ENCODE data around the gene CBLN2.

CBLN2 gene

GRCh38 chr18:72544092-72544886 lies at the start of gene CBLN2:
TSS of gene CBLN2 (minus strand) at chr18:72544342. CDS start at chr18:72542160, 2,182 bp downstream.
- peaks cover 18% of the 10 kb centered on the region for H3K4me1 Mint-ChIP-seq
- peak within 1 kb of the TSS; percentile 65 for H3K4me3 Mint-ChIP-seq
- H3K27me3 Mint-ChIP-seq = peaks cover 47% of the 10 kb centered on the region
- H3K36me3 Mint-ChIP-seq = no peaks in the 10 kb centered on the region
- H3K9me3 Mint-ChIP-seq = no peaks in the 10 kb centered on the region
- H3K27ac Mint-ChIP-seq = no peak within 1 kb of the TSS
- peak; percentile 79 for ATAC-seq

GRCh38 chr18:72588360-72588759 lies 44.2 kb upstream of the CBLN2 start:
- Mint-ChIP-seq H3K4me3 (no peak overlapping the region), H3K9me3 (peaks cover under 1% of the 10 kb centered on the region), H3K27me3 (no peaks in the 10 kb centered on the region), H3K4me1 (no peaks in the 10 kb centered on the region), H3K27ac (no peak overlapping the region), H3K36me3 (no peaks in the 10 kb centered on the region)
- no peak for ATAC-seq

- H3K4me1 Mint-ChIP-seq = no peaks in the 10 kb centered on the region
- no peak overlapping the region for H3K27ac Mint-ChIP-seq
- no peak for ATAC-seq
- no peak overlapping the region for H3K4me3 Mint-ChIP-seq
- H3K9me3 Mint-ChIP-seq = no peaks in the 10 kb centered on the region
- H3K36me3 Mint-ChIP-seq = no peaks in the 10 kb centered on the region
- no peaks in the 10 kb centered on the region for H3K27me3 Mint-ChIP-seq
These were observed 40.6 kb upstream of the CBLN2 start for GRCh38 chr18:72584787-72585186.

- Mint-ChIP-seq H3K36me3 (no peaks in the 10 kb centered on the region), H3K27me3 (no peaks in the 10 kb centered on the region), H3K4me1 (no peaks in the 10 kb centered on the region), H3K27ac (no peak overlapping the region), H3K4me3 (no peak overlapping the region), H3K9me3 (no peaks in the 10 kb centered on the region)
- ATAC-seq = no peak
These were observed 37.8 kb upstream of the CBLN2 start for GRCh38 chr18:72581976-72582375.

DNA sequence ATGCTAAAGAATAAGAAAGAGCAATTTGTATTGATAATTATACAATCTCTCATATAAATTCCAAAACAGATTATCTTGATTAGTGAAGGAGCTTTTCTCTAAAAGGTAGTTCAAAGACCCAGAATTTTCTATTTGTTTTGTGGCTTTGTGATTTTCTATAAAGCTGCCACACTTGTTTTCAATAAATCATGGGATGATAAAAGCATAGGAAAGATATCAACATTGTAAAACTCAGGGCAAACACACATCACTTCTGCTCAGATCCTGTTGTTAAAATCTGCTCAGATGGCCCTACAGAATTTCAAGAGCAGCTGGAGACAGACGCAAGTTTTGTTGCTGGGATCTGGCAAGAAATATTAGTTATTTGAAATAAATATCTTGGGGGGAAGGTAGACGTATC lies 28.8 kb upstream of the CBLN2 start:
- no peaks in the 10 kb centered on the region for H3K36me3 Mint-ChIP-seq
- no peaks in the 10 kb centered on the region for H3K9me3 Mint-ChIP-seq
- H3K4me3 Mint-ChIP-seq = no peak overlapping the region
- no peaks in the 10 kb centered on the region for H3K4me1 Mint-ChIP-seq
- H3K27ac Mint-ChIP-seq = no peak overlapping the region
- no peak for ATAC-seq
- no peaks in the 10 kb centered on the region for H3K27me3 Mint-ChIP-seq

DNA sequence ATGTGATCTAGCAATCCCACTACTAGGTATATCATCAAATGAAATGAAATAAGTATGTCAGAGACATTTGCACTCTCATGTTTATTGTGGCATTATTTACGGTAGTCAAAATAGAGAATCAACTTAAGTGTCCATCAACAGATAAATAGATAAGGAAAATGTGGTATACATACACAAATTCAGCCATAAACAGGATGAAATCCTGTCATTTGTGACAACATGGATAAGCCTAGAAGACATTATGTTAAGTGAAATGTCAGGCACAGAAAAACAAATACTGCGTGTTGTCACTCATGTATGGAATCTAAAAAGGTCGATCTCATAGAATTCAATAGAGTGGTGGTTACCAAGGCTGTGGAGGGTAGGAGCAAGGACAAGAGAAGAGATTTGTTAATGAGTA lies 22.1 kb upstream of the CBLN2 start:
- H3K36me3 Mint-ChIP-seq = no peaks in the 10 kb centered on the region
- H3K4me1 Mint-ChIP-seq = no peaks in the 10 kb centered on the region
- H3K4me3 Mint-ChIP-seq = no peak overlapping the region
- peaks cover 15% of the 10 kb centered on the region for H3K9me3 Mint-ChIP-seq
- ATAC-seq = no peak
- H3K27me3 Mint-ChIP-seq = no peaks in the 10 kb centered on the region
- H3K27ac Mint-ChIP-seq = no peak overlapping the region

DNA sequence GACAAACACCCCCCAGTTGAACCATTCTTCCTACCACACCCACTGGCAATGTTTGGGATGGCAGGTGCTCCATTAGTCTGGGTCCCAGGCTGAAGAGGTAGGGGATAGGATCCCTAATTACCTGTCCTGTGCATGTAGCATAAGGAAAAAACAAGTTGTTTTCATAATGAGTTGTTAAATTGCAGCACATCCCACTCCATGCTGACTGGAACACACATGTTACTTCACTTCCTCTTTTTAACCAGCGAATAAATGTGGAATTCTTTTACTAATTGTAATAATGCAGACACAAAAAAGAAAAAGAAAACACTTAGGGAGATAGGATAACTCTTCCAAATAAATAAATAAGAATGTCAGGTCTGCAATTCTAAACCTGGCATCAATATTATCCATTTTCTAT lies 11.8 kb upstream of the CBLN2 start:
- ATAC-seq = no peak
- H3K27ac Mint-ChIP-seq = no peak overlapping the region
- no peaks in the 10 kb centered on the region for H3K27me3 Mint-ChIP-seq
- no peaks in the 10 kb centered on the region for H3K9me3 Mint-ChIP-seq
- no peaks in the 10 kb centered on the region for H3K4me1 Mint-ChIP-seq
- no peak overlapping the region for H3K4me3 Mint-ChIP-seq
- no peaks in the 10 kb centered on the region for H3K36me3 Mint-ChIP-seq

GRCh38 chr18:72555101-72555500 lies 11.0 kb upstream of the CBLN2 start:
- H3K27ac Mint-ChIP-seq = no peak overlapping the region
- no peak for ATAC-seq

GRCh38 chr18:72543357-72544055 lies 636 bp downstream of the CBLN2 start:
- H3K4me3 Mint-ChIP-seq = peak overlapping the region; percentile 65
- peaks cover 47% of the 10 kb centered on the region for H3K27me3 Mint-ChIP-seq
- no peak overlapping the region for H3K27ac Mint-ChIP-seq
- no peaks in the 10 kb centered on the region for H3K36me3 Mint-ChIP-seq
- peak; percentile 7 for ATAC-seq
- no peaks in the 10 kb centered on the region for H3K9me3 Mint-ChIP-seq
- H3K4me1 Mint-ChIP-seq = peaks cover 18% of the 10 kb centered on the region

More at GRCh38 chr18:72555101-72555500, 11.0 kb upstream of the CBLN2 start:
- H3K4me1 Mint-ChIP-seq = no peaks in the 10 kb centered on the region
- no peaks in the 10 kb centered on the region for H3K9me3 Mint-ChIP-seq
- H3K4me3 Mint-ChIP-seq = no peak overlapping the region
- no peaks in the 10 kb centered on the region for H3K36me3 Mint-ChIP-seq
- H3K27me3 Mint-ChIP-seq = no peaks in the 10 kb centered on the region

- H3K4me3 Mint-ChIP-seq = peak overlapping the region; percentile 65
- peaks cover 18% of the 10 kb centered on the region for H3K4me1 Mint-ChIP-seq
- H3K9me3 Mint-ChIP-seq = no peaks in the 10 kb centered on the region
- no peaks in the 10 kb centered on the region for H3K36me3 Mint-ChIP-seq
- ATAC-seq = no peak
- no peak overlapping the region for H3K27ac Mint-ChIP-seq
- peaks cover 47% of the 10 kb centered on the region for H3K27me3 Mint-ChIP-seq
These were observed 1.2 kb downstream of the CBLN2 start for GRCh38 chr18:72542984-72543356.

GRCh38 chr18:72542342-72542741 lies 1.8 kb downstream of the CBLN2 start:
- H3K27me3 Mint-ChIP-seq = peaks cover 47% of the 10 kb centered on the region

GRCh38 chr18:72541871-72542332 lies 2.2 kb downstream of the CBLN2 start:
- ATAC-seq = no peak
- Mint-ChIP-seq H3K36me3 (no peaks in the 10 kb centered on the region), H3K9me3 (no peaks in the 10 kb centered on the region), H3K4me1 (peaks cover 18% of the 10 kb centered on the region), H3K27ac (no peak overlapping the region), H3K27me3 (peaks cover 47% of the 10 kb centered on the region), H3K4me3 (no peak overlapping the region)

More at GRCh38 chr18:72542342-72542741, 1.8 kb downstream of the CBLN2 start:
- no peaks in the 10 kb centered on the region for H3K36me3 Mint-ChIP-seq
- no peak for ATAC-seq
- H3K9me3 Mint-ChIP-seq = no peaks in the 10 kb centered on the region
- no peak overlapping the region for H3K27ac Mint-ChIP-seq
- H3K4me1 Mint-ChIP-seq = peaks cover 18% of the 10 kb centered on the region
- H3K4me3 Mint-ChIP-seq = peak overlapping the region; percentile 65

DNA sequence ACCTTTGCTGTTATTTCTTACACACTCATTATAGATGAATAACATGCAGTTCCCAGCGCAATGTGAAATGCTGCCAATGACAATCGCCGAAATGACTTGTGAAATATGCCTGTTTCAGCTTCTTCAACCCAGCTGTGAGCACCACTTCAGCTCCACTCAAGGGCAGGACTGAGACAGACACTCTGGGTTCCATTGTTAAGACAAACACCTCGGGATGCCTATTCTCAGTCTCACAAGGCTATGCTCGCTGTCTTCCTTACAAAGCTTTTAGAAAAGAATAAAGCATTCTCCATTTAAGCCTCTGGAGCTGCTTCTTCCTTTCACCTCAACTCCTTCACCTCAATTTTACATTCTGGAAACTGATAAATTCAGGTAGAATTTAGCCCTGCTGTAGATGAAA lies 4.2 kb downstream of the CBLN2 start:
- no peak for ATAC-seq
- peaks cover 37% of the 10 kb centered on the region for H3K27me3 Mint-ChIP-seq
- no peak overlapping the region for H3K27ac Mint-ChIP-seq
- peaks cover 18% of the 10 kb centered on the region for H3K4me1 Mint-ChIP-seq
- no peak overlapping the region for H3K4me3 Mint-ChIP-seq
- H3K36me3 Mint-ChIP-seq = no peaks in the 10 kb centered on the region
- no peaks in the 10 kb centered on the region for H3K9me3 Mint-ChIP-seq

DNA sequence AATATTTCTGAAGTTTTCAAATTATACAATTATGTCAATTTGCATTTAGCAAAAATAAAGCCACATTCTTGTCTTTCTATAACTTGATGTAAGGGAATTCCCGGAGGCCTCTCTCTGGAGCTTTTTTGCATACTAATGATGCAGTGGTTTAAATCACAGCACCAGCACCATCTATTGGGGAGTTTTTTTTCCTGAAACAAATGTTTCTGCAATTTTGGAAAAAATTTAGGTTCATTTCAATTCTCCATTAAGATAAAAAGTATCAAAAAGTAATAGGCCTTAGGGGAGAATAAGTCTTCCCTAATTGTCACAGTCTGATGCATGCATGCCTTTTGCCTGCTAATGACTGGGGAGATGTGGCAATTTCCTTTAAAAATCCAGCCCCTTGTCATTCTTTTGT lies 13.5 kb downstream of the CBLN2 start:
- ATAC-seq = no peak
- H3K4me3 Mint-ChIP-seq = no peak overlapping the region
- no peak overlapping the region for H3K27ac Mint-ChIP-seq
- H3K36me3 Mint-ChIP-seq = no peaks in the 10 kb centered on the region
- no peaks in the 10 kb centered on the region for H3K9me3 Mint-ChIP-seq
- no peaks in the 10 kb centered on the region for H3K4me1 Mint-ChIP-seq
- H3K27me3 Mint-ChIP-seq = no peaks in the 10 kb centered on the region

- no peaks in the 10 kb centered on the region for H3K4me1 Mint-ChIP-seq
- H3K4me3 Mint-ChIP-seq = no peak overlapping the region
- no peaks in the 10 kb centered on the region for H3K9me3 Mint-ChIP-seq
- H3K27me3 Mint-ChIP-seq = no peaks in the 10 kb centered on the region
- ATAC-seq = no peak
- H3K36me3 Mint-ChIP-seq = no peaks in the 10 kb centered on the region
- no peak overlapping the region for H3K27ac Mint-ChIP-seq
These were observed 39.3 kb downstream of the CBLN2 start for GRCh38 chr18:72504866-72505265.
